Lung microvascular endothelial cell (primary cell): ENCODE measurements around the gene QPCT. TPM values are rescaled to one million over a fixed set of nuclear protein-coding genes. Genes with fewer than 3 reads are reported as not detected.
"Not testable (repeated sequence)": the region's sequence is repeated elsewhere in the genome, so short reads cannot be mapped to it uniquely, and the experiment has no call there.

ENCODE experiments used
- DNase-seq, 2 donors: peaks; one replicate each; pipeline versions ENCODE4 v3.0.0 to v3.0.0-alpha.2; 2010; ENCODE audit warnings: low read depth in 2 of 2
- total RNA-seq: library from RNA; depleted of rRNA; stranded (reverse); fragments of >200 nt; gene quantifications from 2 replicates; pipeline ENCODE4 v1.2.1, GENCODE V29; 2014

Gene QPCT
- total RNA-seq: 0.60 and 3.7 TPM in 2 replicates

DNA sequence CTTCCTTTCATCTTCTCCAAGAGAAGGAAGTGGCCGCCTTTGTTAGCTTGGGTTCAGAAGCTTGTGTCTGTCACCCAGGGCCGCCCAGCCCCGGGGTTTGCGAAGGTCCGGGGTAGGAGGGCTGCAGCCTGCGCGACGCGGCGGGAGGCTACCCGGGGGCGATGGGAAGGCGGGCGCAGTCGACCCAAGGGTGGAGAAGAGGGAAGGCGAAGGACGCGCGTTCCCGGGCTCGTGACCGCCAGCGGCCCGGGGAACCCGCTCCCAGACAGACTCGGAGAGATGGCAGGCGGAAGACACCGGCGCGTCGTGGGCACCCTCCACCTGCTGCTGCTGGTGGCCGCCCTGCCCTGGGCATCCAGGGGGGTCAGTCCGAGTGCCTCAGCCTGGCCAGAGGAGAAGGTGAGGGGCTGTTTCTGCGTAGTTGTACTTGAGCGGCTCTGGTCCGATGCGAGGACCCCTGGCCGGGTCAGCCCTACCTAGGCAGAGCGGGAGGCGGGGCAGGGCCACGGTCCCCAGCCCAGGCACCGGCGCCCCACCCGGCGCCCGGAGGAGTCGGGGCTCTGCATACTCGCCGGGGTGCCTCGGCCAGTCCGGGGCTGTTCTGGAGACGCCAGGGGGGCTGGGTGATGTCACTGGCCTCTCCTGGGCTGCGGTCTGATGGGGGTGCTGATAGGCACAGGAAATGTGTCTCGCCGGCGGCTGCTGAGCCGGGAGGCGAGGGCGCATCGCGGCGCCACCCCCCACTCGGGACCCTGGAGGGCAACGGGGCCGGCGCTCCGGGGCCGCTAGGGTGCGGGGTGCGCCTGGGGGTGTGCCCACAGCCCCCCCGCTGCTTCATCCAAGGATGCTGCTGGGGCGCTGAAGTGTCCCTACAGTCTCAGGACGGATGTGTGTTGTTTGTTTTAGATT, at the start of gene QPCT:
Gene QPCT (plus strand): TSS at position 178 of the 909 bp plus-strand sequence. CDS start 102 bp downstream, at position 280.
- peak; percentile 11 to 64 for DNase-seq

DNA sequence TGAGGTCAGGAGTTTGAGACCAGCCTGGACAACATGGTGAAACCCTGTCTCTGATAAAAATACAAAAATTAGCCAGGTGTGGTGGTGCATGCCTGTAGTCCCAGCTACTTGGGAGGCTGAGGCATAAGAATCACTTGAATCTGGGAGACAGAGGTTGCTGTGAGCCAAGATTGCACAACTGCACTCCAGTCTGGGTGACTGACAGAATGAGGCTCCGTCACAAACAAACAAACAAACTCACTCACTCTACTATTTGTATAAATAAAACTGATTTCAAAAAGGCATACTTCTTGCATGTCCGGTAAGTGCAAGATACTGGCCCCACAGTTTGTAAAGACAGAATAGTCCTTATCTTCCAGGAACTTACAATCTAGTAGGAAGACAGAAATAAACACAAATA, 49.6 kb upstream of the QPCT start:
- DNase-seq: not testable (repeated sequence)

DNA sequence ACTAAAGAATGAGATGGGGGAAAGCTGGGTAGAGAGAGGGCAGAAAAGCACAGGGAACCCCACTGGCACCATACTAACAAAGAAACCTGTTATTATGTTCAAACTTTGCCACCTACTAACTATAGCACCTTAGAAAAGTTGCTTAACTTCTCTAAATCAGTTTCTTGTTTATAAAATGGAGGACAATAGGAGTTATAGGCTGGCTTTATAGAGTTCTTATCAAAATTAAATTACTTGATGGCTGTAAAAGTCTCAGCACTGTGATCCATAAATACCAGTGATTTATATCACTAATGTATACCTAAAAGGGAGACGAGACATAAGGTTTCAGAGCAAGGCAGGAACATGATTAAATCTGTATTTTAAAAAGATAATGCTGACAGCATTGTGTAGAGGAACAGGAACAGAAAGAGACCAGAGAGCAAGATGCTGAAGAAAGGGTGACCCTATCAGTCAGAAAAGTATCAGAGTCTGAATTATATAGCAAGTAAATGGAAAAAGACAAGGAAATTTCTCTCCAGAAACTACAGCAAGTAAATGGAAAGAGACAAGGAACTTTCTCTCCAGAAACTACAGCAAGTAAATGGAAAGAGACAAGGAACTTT, 48.9 kb upstream of the QPCT start:
- DNase-seq: no peak

DNA sequence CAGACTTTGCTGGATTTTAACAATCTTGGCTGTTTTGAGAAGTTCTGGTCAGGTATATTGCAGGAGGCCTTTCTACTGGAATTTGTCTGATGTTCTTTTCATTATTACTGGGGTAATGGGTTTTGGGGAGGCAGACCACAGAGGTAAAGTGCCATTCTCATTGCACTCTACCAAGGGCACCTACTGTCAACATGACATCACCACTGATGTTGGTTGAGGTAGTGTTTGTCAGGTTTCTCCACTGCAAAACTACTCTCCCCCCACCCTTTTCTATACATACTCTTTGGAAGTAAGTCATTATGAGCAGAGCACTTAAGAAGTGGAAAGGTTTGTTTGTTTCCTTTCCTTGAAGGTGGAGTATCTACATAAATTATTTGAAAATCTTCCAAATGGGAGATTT, 46.8 kb upstream of the QPCT start:
- DNase-seq: no peak

DNA sequence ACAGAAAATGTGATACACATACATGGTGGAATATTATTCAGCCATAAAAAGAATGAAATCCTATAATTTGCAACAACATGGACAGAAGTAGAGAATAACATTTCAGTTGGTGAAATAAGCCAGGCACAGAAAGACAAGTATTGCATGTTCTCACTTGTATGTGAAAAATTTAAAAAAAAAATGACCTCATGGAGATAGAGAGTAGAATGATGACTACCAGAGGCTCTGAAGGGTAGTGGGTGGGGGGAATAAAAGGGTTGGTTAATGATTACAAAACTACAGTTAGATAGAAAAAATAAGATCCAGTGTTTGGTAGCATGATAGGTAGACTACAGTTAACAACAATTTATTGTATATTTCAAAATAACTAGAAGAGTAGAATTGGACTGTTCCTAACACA, 44.3 kb upstream of the QPCT start:
- no peak for DNase-seq

DNA sequence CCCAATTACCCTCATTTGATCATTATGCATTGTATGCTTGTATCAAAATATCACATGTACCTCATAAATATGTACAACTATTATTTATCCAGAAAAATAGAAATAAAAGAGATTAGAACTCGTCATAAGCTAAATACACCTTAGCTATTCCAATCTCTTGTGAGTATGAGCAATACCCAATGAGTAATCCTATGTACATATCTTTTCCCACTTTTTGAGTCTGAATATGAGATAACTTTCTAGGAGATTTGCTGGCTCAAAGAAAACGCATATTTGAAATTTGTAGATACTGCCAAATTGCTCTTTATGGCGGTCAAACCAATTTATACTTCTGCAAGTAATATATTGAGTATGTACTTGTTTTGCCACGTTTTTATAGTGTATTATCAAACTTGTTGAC, 43.9 kb upstream of the QPCT start:
- no peak for DNase-seq

DNA sequence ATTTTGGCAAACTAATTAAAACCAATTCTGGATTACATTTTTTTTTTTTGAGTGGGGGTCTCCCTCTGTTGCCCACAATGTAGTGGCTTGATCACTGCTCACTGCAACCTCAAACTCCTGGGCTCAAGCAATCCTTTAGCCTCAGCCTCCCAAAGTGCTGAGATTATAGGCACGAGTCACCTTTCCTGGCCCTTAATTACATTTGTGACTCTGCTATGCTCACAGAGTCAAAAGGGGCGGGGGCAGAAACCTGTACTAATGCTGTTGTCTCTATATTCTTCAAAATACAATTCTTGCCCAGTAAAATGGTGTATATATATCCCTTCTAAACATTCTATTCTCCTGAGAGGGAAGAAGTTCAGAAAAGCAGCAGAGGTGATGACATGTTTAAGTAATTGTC, 43.0 kb upstream of the QPCT start:
- no peak for DNase-seq

DNA sequence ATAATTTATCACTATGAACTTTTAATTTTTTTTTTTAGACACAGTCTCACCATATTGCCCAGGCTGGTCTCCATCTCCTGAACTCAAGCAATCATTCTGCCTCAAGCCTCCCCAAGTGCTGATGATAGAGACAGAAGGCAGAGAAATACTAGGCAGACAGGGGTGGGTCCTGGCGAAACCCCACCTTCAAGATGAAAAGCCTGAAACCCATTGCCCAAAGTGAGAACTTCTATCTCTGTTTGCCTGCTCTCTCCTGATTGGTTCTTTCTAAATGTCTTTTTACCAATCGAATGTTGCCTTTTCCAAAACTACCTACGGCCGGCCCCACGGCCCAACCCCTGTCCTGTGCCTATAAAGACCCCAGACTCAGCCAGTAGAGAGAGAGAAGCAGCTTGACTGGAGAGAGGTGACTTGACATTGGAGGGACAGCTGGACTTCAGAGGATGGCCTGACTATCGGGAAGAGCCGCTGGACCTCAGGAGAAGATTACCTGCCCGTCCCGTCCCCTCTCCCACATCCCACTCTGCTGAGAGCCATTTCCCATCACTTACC, 41.7 kb upstream of the QPCT start:
- no peak for DNase-seq

DNA sequence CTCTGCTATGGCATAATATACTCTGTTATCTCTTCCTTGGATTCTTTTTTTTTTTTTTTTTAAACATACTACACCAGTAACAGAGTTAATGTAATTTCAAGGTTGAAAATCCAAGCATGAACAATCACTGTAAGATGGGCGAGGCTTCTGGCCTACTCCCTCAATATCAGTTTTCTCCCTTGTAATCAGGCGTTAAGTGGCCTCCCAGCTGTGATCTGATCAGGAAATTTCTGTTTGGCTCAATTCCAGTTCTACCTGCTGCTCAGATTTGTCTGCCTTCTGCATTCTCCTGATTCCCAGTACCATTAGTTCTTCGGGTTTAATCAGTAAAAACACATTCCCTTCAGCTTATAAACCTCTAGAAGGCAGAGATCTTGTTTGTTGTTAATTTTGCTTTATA, 38.4 kb upstream of the QPCT start:
- DNase-seq: peak; percentile 18 to 27

DNA sequence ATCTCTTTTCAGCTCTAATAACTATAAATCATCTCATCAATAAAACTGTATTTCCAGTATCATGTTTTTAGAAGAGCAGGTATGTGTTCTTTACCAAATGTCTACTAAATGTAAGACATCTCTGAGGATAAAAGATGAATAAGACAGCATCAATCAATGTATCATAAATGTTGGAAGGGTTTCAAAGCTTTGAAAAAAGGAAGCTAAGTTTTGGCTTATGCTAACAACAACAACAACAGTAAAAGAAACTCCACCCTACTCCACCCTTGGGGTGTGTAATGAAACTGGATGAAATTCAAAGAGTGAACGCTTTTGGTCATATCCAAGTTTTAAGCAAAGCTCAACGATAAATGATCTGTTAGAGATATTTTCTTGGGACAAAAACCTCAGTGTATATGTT, 36.9 kb upstream of the QPCT start:
- no peak for DNase-seq

DNA sequence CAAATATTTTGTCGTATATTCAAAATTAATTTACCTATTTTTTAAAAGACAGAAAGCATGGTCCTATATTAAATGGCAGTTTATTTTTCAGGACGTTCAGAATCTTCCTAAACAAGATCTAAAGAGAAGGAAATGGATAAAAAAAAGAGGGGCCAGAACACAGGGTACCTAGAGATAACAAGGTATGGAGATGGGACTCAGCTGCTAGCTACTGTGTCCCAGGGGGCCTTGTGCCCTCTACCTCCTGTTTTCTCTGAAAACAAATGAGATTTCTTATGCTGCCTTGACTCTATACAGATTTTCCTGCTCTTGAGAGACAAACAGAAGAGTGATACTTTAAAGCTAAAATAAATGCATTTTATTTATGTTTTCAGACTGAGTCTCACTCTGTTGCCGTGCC, 29.1 kb upstream of the QPCT start:
- no peak for DNase-seq

DNA sequence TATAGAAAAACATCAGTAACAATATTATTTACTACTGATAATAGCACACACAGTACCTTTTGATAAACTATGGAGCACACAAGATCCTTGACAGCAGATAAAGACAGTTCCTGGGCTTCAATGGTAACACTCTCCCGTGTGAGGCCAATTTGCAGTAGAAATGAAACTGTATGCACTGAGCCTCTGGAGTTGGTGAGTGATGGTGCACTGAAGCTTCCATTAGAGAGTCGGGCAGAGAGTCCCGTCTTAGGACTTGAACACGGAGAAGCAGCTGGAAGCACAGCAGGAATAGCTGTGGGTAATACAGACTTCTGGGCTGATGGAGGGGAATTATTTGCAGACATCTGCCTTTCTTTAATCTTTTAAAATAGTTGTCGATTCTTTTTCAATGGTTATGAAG, 28.2 kb upstream of the QPCT start:
- DNase-seq: no peak

DNA sequence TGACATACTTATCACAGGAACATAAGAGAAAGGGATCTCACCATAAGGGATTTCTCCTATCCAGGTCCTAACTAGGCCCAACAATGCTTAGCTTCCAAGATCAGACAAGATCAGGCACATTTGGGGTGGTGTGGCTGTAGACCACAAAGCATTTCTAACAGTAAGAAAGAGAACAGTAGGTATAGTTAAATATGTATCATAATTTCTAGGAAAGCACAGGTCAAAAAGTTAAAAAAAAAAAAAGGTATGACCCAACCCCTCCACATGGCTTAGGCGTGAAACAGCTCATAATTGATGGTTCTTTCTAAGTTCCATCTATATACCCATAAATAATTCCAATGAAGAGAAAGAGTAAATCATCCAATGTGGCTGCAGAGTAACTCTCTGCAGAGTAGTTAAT, 26.7 kb upstream of the QPCT start:
- no peak for DNase-seq

DNA sequence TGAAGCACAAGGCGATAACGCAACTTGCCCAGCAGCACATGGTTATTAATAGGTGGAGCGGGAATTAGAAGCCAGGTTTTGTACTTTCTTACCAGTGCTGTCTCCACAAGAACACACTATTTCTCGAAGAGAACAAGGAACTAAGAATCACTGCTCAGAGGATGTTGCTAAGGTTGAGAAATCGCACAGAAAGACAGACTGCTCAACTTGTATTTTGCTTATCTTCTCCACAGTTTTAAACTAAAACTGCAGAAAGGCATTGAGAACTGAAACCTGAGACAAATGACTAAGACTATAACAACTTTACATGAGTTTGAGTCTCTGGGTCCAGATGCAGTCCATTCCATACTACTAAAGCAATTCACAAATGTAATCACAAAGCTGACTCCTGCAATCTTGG, 26.0 kb upstream of the QPCT start:
- DNase-seq: no peak

DNA sequence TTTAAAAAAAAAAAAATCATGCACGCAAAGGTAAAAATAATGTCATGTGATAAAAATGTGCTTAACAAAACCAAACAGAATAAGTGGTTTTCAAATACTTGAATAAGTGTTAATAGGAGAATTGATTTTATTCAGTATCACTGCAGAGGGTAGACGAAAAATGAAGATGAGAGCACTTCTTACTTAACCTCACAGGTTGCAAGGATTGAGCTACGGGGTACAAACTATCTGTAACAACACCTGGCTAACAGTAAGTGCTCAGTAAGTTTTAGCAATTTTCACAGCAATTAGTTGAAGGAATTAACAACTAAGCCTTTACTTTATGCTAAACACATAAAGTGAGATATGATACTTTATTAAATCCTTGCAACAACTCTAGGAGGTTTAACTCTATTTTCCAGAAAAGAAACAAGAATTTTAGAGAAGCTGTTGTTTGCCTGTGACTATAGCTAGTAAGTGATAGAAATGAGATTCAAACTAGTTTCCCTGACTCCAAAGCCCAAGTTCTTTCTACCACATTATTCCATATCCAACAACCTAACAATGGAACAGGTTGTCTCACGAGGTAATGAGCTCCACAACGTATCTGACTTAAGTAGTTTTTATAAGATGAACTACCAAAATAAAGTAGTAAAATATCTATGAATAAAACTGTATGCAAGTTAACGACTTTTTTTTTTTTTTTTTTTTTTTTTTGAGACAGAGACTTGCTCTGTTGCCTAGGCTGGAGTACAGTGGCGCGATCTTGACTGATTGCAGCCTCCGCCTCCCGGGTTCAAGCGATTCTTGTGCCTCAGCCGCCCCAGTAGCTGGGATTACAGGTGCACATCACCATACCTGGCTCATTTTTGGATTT, 24.4 kb upstream of the QPCT start:
- no peak for DNase-seq

DNA sequence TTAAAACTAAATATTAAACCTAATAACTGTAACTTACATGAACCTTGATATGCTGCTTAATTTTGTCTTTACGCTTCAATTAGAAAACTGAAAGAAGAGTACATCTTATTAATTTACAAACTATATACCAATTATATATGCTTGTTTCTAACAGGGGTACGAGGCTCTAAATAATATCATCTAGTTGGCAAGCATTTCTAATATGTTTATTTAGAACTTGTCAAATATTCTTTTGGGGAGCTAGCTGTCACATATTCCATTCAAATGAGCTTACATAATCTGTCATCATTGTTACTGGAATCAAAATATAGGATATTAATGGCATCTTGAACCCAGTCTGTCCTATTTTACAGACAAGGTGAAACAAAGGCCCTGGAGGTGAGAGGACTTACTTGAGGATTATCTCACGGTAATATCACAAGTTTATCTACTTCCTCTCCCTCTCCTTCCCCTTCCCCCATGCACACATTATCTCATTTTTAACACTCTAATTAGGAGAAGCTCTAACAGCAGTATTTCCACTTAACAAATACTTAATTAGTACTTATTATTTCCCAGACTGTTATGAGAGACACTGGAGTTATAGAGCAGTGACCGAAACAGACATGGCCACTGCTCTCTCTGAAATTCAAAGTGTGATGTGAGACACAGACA, 23.3 kb upstream of the QPCT start:
- no peak for DNase-seq

DNA sequence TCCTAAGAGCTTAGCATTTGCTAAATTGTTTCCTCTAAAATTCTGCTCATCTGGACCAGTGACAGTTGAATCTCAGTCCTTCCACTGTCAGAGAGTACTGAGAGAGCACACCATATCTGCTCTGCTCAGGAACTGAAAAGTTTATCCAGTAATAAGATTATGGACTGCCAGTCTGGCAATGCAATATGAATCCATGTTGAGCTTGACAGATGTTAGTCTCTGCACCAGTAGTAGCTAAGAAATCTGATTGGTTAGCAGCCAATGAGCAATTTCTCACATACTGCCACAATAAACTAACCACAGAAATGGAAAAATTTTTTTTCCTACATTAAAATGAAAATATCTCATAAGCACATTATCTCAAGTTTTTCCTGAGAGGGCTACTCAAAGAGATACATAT, 22.1 kb upstream of the QPCT start:
- DNase-seq: peak; percentile 28 to 63

DNA sequence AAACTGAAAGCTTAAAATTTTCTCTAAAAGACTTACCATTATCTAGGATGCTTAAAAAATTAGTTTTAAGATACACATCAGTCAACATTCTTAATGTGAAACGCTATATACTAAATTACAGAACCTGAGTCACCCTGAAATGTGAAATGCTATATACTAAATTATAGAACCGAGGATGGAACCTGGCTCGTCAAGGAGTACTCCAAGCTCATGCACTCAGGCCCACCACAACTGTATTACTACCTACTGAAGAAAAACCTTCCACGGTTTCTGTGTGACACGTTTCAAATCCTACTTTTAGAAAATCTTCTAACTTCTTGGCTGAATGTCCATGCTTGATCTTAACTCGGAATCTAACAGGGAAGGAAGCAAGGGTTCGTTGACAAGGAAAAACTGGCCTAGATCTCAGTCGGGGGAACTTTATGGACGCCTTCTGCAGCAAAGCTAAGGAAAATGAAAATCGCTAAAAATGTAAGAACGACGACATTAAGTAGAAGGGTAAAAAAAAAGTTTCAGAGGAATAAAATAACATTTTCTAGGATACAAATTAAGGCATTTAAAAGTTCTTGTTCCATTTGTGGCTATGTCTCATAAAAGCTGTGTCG, 21.2 kb upstream of the QPCT start:
- peak in 1 of 2 donors; percentile 31 for DNase-seq

DNA sequence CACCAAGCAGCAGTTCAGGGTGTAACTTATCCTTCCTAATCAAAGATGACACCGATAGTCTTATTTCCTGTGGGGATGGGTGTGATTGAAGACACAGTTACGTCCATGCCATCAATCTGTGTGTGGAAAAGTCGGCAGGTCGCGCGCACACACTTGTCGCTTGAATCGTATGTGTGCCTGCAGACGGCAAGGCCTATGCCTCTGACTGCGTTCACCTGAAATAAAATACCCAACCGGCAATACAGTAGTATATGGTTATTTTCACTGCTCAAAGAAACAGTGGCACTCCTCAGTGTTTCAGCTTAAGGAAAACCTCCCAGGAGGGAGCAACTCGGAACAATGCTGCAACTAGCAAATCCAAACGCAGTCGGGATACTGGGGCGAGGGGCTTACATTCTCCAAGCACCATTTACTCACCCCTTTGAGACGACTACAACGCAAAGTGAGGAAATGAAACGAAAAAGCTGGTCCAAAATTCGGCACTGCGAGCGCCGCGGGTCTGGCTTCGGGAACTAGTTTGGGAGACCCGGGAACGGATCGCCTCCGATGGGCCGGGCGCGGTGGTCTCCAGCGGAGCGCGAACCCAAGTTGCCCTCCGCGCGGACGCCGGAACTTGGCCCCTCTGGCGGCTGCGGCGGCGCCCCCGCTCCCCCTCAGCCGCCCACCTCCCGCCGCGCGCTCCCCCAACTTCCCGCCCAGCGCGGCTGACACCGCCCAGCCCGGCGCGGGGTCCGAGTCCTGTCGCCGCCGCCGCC, 20.5 kb upstream of the QPCT start:
- peak; percentile 49 to 58 for DNase-seq

DNA sequence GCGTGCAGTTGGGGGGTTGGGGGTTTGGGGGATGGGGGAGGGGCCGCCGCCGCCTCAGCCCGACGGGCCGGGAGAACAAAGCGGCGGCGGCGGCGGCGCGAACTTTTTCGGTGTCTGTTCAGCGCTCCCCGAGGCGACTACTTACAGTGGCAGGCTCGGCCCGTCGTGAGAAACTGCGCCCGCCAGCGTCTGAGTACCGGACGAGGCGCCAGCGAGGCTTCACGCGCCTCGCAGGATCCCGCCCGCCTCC, 20.0 kb upstream of the QPCT start:
- no peak for DNase-seq
